ENCODE data around the gene ANK3. TPM values are rescaled to one million over a fixed set of nuclear protein-coding genes. Genes with fewer than 3 reads are reported as not detected.

Gene ANK3
- total and polyA plus RNA-seq, 3 donors from 2014 or later: 23.5 to 39.9 (median 38.6) TPM

DNA sequence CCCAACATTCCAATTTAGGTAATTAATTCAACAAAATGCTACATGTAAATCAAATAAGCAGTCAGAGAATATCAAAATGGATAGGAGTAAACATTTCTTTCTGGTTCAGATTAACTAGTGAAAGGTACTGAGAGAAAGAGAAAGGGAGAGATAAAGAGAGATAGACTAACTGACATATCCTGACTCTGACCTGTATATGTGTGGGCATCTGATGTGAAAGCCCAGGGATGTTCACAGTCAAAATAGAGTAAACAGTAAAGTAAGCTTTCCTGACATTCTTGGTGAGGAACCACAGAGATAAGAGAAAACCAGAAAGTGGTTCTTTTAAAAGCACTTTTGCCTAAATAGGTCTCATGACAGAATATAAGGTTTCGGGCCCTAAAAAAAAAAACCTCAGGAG lies 37.5 kb upstream of the ANK3 start:
- Histone ChIP-seq H3K4me3 (no peak overlapping the region), H3K27ac (no peak overlapping the region), H3K27me3 (no peaks in the 10 kb centered on the region), H3K4me1 (no peaks in the 10 kb centered on the region), H3K36me3 (ENCODE audit: low read depth, missing control alignments) (no peaks in the 10 kb centered on the region), H3K9me3 (no peaks in the 10 kb centered on the region)
- WGBS, 2 donors: 81 to 86% methylated on average over 1 of the region's 1 CpG
- no peak for DNase-seq
- intact Hi-C loops (cut with DNase I; ENCODE audit: low total_unique reads): no loop called here
- TF ChIP-seq, protein P1, sequence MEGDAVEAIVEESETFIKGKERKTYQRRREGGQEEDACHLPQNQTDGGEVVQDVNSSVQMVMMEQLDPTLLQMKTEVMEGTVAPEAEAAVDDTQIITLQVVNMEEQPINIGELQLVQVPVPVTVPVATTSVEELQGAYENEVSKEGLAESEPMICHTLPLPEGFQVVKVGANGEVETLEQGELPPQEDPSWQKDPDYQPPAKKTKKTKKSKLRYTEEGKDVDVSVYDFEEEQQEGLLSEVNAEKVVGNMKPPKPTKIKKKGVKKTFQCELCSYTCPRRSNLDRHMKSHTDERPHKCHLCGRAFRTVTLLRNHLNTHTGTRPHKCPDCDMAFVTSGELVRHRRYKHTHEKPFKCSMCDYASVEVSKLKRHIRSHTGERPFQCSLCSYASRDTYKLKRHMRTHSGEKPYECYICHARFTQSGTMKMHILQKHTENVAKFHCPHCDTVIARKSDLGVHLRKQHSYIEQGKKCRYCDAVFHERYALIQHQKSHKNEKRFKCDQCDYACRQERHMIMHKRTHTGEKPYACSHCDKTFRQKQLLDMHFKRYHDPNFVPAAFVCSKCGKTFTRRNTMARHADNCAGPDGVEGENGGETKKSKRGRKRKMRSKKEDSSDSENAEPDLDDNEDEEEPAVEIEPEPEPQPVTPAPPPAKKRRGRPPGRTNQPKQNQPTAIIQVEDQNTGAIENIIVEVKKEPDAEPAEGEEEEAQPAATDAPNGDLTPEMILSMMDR (IDR thresholded peaks at IDR 0.05): no peak
- no peak for TF ChIP-seq POLR2A (IDR thresholded peaks at IDR 0.05)

DNA sequence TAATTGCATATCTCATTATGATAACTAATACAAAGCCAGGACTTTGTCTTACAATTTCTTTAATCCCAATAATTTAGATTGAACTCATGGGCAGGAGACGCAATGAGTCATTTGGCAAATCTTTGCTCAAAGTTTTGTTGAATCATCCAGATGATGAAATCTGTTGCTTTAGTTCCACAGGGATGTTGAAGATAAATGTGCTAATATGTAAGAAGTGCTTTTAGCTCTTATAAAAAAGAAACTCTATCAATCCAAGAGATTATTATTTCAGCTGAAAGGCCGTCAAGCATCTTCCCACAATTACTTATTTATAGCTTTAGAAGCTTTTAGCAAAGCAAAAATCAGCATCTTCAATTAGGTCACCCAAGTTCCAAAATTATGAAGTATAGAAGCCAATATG lies 36.8 kb upstream of the ANK3 start:
- H3K36me3 ChIP-seq (ENCODE audit: low read depth, missing control alignments): no peaks in the 10 kb centered on the region
- no peak overlapping the region for H3K27ac ChIP-seq
- H3K4me3 ChIP-seq: no peak overlapping the region
- 65 to 74% methylated on average over 2 of the region's 2 CpGs for WGBS, 2 donors
- TF ChIP-seq, protein P1 (IDR thresholded peaks at IDR 0.05): no peak
- TF ChIP-seq POLR2A (IDR thresholded peaks at IDR 0.05): no peak
- H3K9me3 ChIP-seq: no peaks in the 10 kb centered on the region
- intact Hi-C loops (cut with DNase I; ENCODE audit: low total_unique reads): no loop called here
- DNase-seq: no peak
- H3K4me1 ChIP-seq: no peaks in the 10 kb centered on the region
- no peaks in the 10 kb centered on the region for H3K27me3 ChIP-seq

DNA sequence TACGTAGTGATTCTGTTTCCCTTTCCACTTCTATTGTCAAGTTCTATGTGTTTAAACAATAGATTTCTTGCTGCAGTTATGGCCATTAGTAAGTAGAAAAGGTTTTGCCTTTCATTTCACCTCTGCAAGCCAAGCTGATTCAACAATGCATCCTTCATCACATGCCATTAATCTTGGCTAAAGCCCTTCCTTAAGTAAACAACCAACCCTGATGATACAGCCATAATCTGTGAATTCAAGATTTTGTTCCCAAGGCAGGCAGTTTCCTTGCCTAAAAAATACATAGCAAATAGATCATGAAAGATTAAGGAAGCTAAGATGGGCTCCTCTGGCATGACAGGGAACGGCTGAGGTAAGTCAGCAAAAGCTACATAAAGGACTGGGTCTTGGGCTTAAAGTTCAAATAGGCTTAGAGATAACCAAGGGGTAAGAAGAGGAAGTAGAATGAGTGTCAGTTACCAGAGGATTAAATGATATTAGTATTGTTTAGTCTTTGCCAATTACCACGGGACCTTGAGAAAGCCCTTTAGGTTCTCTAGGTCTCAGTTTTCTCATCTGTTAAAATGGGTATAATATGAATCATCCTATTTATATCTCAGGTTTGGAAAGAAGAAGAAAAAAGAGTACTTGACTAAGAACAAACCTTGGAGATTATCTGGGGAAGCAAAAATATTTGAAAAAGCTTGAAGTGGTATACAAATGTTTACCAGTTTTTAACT lies 35.9 kb upstream of the ANK3 start:
- intact Hi-C loops (cut with DNase I; ENCODE audit: low total_unique reads): no loop called here
- H3K27ac ChIP-seq: no peak overlapping the region
- H3K4me1 ChIP-seq: no peaks in the 10 kb centered on the region
- H3K36me3 ChIP-seq (ENCODE audit: low read depth, missing control alignments): no peaks in the 10 kb centered on the region
- H3K4me3 ChIP-seq: no peak overlapping the region
- TF ChIP-seq POLR2A (IDR thresholded peaks at IDR 0.05): no peak
- TF ChIP-seq, protein P1 (IDR thresholded peaks at IDR 0.05): no peak
- no peak for DNase-seq
- no peaks in the 10 kb centered on the region for H3K9me3 ChIP-seq
- WGBS, 2 donors: 61 to 78% methylated on average over 3 of the region's 3 CpGs
- H3K27me3 ChIP-seq: no peaks in the 10 kb centered on the region

DNA sequence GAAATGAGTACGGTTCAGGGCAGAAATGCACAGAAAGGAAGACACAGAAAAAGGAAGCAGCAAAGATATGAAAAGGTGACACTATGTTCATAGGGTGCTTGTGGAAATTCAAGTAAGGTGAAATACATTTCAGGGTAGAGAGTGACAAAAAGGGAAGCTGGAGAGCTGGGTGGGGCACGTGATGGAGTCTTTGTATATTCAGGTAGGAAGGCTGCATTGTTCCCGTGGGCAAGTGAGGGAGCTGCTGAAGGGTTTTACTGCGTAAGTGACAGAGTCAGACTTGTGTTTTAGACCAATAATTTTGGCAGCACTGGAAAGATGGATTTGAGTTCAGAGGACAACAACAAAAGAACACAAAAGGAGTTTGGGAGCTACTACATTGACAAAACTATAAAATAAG lies 35.3 kb upstream of the ANK3 start:
- Histone ChIP-seq H3K4me3 (no peak overlapping the region), H3K27me3 (no peaks in the 10 kb centered on the region), H3K9me3 (no peaks in the 10 kb centered on the region), H3K27ac (no peak overlapping the region), H3K4me1 (no peaks in the 10 kb centered on the region), H3K36me3 (ENCODE audit: low read depth, missing control alignments) (no peaks in the 10 kb centered on the region)
- TF ChIP-seq, protein P1 (IDR thresholded peaks at IDR 0.05): no peak
- TF ChIP-seq POLR2A (IDR thresholded peaks at IDR 0.05): no peak
- intact Hi-C loops (cut with DNase I; ENCODE audit: low total_unique reads): no loop called here
- no peak for DNase-seq
- 61 to 64% methylated on average over 4 of the region's 4 CpGs for WGBS, 2 donors

DNA sequence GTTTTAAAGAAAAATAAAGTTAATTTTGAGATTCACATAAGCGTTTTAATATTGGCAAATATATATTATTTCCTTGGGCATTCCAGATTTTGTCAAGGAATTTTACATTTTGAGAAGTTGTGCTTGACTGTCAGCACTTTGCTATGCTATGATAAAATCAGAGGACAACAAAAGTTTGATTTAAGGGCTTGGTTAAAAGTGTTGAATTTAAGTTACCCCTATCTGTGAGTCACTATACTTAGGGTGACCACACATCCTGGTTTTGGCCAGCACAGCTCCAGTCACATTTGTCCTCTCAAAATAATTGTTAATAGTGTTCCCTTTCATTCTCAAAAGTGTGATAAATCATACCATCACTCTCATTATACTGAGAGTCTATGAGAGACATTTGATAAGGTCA lies 34.2 kb upstream of the ANK3 start:
- TF ChIP-seq, protein P1 (IDR thresholded peaks at IDR 0.05): no peak
- TF ChIP-seq POLR2A (IDR thresholded peaks at IDR 0.05): no peak
- WGBS, 2 donors: 63 to 70% methylated on average over 1 of the region's 1 CpG
- Histone ChIP-seq H3K9me3 (no peaks in the 10 kb centered on the region), H3K27me3 (no peaks in the 10 kb centered on the region), H3K4me1 (no peaks in the 10 kb centered on the region), H3K27ac (no peak overlapping the region), H3K36me3 (ENCODE audit: low read depth, missing control alignments) (no peaks in the 10 kb centered on the region), H3K4me3 (no peak overlapping the region)
- intact Hi-C loops (cut with DNase I; ENCODE audit: low total_unique reads): no loop called here
- DNase-seq: no peak

All from testis (tissue), 3 donors.